K562 (cell line): ENCODE results near the gene RELL1. TPM values are rescaled to one million over a fixed set of nuclear protein-coding genes. Genes with fewer than 3 reads are reported as not detected.

Source experiments
- MAZ ChIP-seq, 2 experiments: fragments of 450-650 bp in 1 of 2; sonication (generic) in 1 of 2; formaldehyde crosslinking; IDR thresholded peaks in 1 of 2; conservative IDR thresholded peaks in 1 of 2; 2 replicates each; pipeline versions ENCODE4 v1.4.0 to v1.5.0; 2020; ENCODE audit warnings: mild to moderate bottlenecking in 1 of 2, missing genetic modification reagents in 1 of 2
- MGA ChIP-seq: fragments of 450-650 bp; IDR thresholded peaks from 2 replicates; pipeline ENCODE4 v1.6.1; 2016; ENCODE audit warnings: mild to moderate bottlenecking, moderate library complexity
- NEUROD1 ChIP-seq: fragments of 150-350 bp; IDR thresholded peaks from 2 replicates; pipeline ENCODE4 v1.6.1; 2014; ENCODE audit warnings: borderline replicate concordance, low read length, low read depth; ENCODE audit not compliant: partially characterized antibody
- NUFIP1 ChIP-seq: fragments of 450-650 bp; IDR thresholded peaks from 2 replicates; pipeline ENCODE4 v1.6.1; 2018; ENCODE audit not compliant: partially characterized antibody
- PYGO2 ChIP-seq: fragments of 450-650 bp; IDR thresholded peaks from 2 replicates; pipeline ENCODE4 v1.6.1; 2016; ENCODE audit warnings: mild to moderate bottlenecking, missing genetic modification characterization, moderate library complexity, missing compliant biosample characterization
- SP2 ChIP-seq: IDR thresholded peaks from 2 replicates; pipeline ENCODE4 v1.6.1; 2011; ENCODE audit warnings: mild to moderate bottlenecking, low read depth, low read length, moderate library complexity; ENCODE audit not compliant: poor library complexity, severe bottlenecking; ENCODE audit errors: extremely low read depth
- USF1 ChIP-seq: sonication (generic); formaldehyde crosslinking; IDR thresholded peaks from 2 replicates; pipeline ENCODE4 v1.9.0; 2022; ENCODE audit warnings: mild to moderate bottlenecking, missing genetic modification reagents
- ZFP36 ChIP-seq: fragments of 150-350 bp; IDR thresholded peaks from 2 replicates; pipeline ENCODE4 v1.6.1; 2018; ENCODE audit warnings: low read length, low read depth; ENCODE audit not compliant: partially characterized antibody
- ZNF655 ChIP-seq: fragments of 250-450 bp; sonication (Bioruptor Pico); IDR thresholded peaks from 2 replicates; pipeline ENCODE4 v1.5.0; 2021
- ZNF668 ChIP-seq: fragments of 250-450 bp; sonication (Bioruptor Pico); IDR thresholded peaks from 2 replicates; pipeline ENCODE4 v1.8.0; 2022; ENCODE audit warnings: mild to moderate bottlenecking, inconsistent platforms
- polyA plus RNA-seq, 8 experiments: library from polyadenylated mRNA; depleted of rRNA in 4 of 8; stranded (reverse) in 5 of 8; unstranded in 3 of 8; fragments of >200 nt; fragmentation: Nextera tagmentation in 2 of 8; fragmentation: Illumina TruSeq in 1 of 8; extraction: Ambion mirVana in 2 of 8; extraction: Trizol in 1 of 8; gene quantifications; 2 replicates each; pipeline versions ENCODE4 v1.2.1 to v1.2.3, GENCODE V29; 2011 to 2014; ENCODE audit warnings: inconsistent platforms in 1 of 8, missing spikeins in 1 of 8
- total RNA-seq, 7 experiments: library from RNA; depleted of rRNA in 6 of 7; stranded (reverse); fragments of >200 nt in 6 of 7; fragmentation: Illumina TruSeq in 2 of 7; extraction: Trizol in 2 of 7; gene quantifications; 2 replicates each; pipeline versions ENCODE4 v1.2.1 to v1.2.3, GENCODE V29; 2011 to 2021; ENCODE audit warnings: low replicate concordance in 1 of 7
- TF ChIP-seq, protein P1 (sequence below): sonication (generic); formaldehyde crosslinking; IDR thresholded peaks from 2 replicates; pipeline ENCODE4 v1.5.0; 2020; ENCODE audit warnings: missing genetic modification reagents

Gene RELL1
- total and polyA plus RNA-seq, 9 of the 15 experiments (the other 6 are each of a cell fraction or from before 2014, with no cell fraction given), result 0.06 to 3.5 (median 1.7) TPM; not detected in 1

DNA sequence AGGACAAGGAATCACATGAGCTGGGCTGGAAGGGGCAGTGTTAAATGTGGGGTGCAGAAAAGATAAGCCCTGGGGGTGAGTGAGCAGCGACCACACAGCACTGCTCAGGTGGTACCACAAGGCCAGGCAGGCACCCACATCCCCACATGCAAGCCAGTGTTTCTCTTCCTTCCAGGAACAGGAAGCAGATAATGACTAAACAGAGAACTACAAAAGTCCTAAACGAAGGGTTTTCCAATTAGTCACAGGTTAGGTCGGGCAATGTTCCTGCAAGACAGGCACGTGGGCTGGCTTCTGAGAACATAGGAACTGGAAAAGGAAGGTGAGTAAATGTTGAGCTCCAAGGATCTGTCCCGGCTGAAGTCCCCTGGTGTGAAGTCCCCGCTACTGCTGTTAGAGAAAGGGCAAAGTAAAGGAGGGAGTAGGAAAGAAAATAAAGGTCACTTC, 19.5 kb downstream of the RELL1 start (continued):
- TF ChIP-seq MGA (0 out of 2 replicates have a peak, but pooled peaks have one; percentile 29), USF1 (CRISPR knock-in tag) (peak; percentile 32; the same call in 1 of the 2 replicates), NUFIP1 (no peak), PYGO2 (no peak), SP2 (no peak), MAZ (CRISPR knock-in tag; conservative IDR thresholded peaks at IDR 0.05 in 1 of 2, IDR thresholded peaks at IDR 0.05 in 1 of 2) (no peak), ZFP36 (peak; percentile 49), ZNF655 (CRISPR knock-in tag) (no peak), ZNF668 (CRISPR knock-in tag) (no peak), NEUROD1 (no peak)
- TF ChIP-seq, protein P1, sequence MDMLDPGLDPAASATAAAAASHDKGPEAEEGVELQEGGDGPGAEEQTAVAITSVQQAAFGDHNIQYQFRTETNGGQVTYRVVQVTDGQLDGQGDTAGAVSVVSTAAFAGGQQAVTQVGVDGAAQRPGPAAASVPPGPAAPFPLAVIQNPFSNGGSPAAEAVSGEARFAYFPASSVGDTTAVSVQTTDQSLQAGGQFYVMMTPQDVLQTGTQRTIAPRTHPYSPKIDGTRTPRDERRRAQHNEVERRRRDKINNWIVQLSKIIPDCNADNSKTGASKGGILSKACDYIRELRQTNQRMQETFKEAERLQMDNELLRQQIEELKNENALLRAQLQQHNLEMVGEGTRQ (CRISPR knock-in tag), result 0 out of 2 replicates have a peak, but pooled peaks have one; percentile 6
